Endodermal cell (in vitro differentiated cells): ENCODE data around the gene TRPV4. TPM values are rescaled to one million over a fixed set of nuclear protein-coding genes. Genes with fewer than 3 reads are reported as not detected.

Source experiments
- DNase-seq: peaks from one replicate; pipeline ENCODE4 v3.0.0-alpha.2; 2017
- H3K27ac ChIP-seq: 2 replicates; pipeline ENCODE4 v1.5.1; 2013; ENCODE audit warnings: mild to moderate bottlenecking, low read depth, low read length, moderate library complexity
- H3K27me3 ChIP-seq: 2 replicates; pipeline ENCODE4 v1.6.1; 2013; ENCODE audit warnings: mild to moderate bottlenecking, low read length, moderate library complexity; ENCODE audit not compliant: insufficient read depth, control insufficient read depth, poor library complexity, severe bottlenecking
- H3K36me3 ChIP-seq: 2 replicates; pipeline ENCODE4 v1.7.0; 2013; ENCODE audit warnings: mild to moderate bottlenecking, low read length, moderate library complexity; ENCODE audit not compliant: control insufficient read depth, insufficient read depth
- H3K4me1 ChIP-seq: one replicate; pipeline ENCODE4 v1.7.0; 2013; ENCODE audit warnings: low read length; ENCODE audit not compliant: control insufficient read depth, insufficient read depth
- H3K4me3 ChIP-seq: 2 replicates; pipeline ENCODE4 v1.5.1; 2013; ENCODE audit warnings: mild to moderate bottlenecking, low read length, moderate library complexity
- H3K9ac ChIP-seq: 2 replicates; pipeline ENCODE4 v1.6.1; 2013; ENCODE audit warnings: mild to moderate bottlenecking, low read length, moderate library complexity; ENCODE audit not compliant: poor library complexity, severe bottlenecking; ENCODE audit errors: extremely low read depth
- H3K9me3 ChIP-seq: 2 replicates; pipeline ENCODE4 v1.6.1; 2013; ENCODE audit warnings: mild to moderate bottlenecking, low read length, moderate library complexity; ENCODE audit not compliant: control insufficient read depth
- H3K27ac Mint-ChIP-seq: 2 replicates; pipeline ENCODE4 v1.8.0; 2020; ENCODE audit warnings: mixed read lengths
- H3K27me3 Mint-ChIP-seq: 2 replicates; pipeline ENCODE4 v1.8.0; 2021; ENCODE audit warnings: mild to moderate bottlenecking, mixed read lengths; ENCODE audit not compliant: insufficient read depth
- H3K36me3 Mint-ChIP-seq: 2 replicates; pipeline ENCODE4 v1.8.0; 2020; ENCODE audit warnings: low read depth, mixed read lengths
- H3K4me1 Mint-ChIP-seq: 2 replicates; pipeline ENCODE4 v1.8.0; 2020; ENCODE audit warnings: mixed read lengths
- H3K4me3 Mint-ChIP-seq: 2 replicates; pipeline ENCODE4 v1.8.0; 2020; ENCODE audit warnings: mild to moderate bottlenecking, moderate library complexity, mixed read lengths
- H3K9me3 Mint-ChIP-seq: 2 replicates; pipeline ENCODE4 v1.8.0; 2020; ENCODE audit warnings: mild to moderate bottlenecking, mixed read lengths
- CTCF ChIP-seq: fragments of 200-600 bp; sonication (generic); conservative IDR thresholded peaks from 2 replicates; pipeline ENCODE4 v1.5.0; 2021; ENCODE audit warnings: antibody characterized with exemption, mild to moderate bottlenecking
- WGBS, 2 experiments: methylation state at CpG; one replicate each; pipeline versions ENCODE4 v1.1.5 to v1.1.7; 2013; ENCODE audit warnings: missing lambda C conversion rate in 2 of 2, mixed read lengths in 1 of 2; ENCODE audit not compliant: insufficient coverage in 1 of 2, insufficient read length in 1 of 2; 5-methylcytosine and 5-hydroxymethylcytosine counted together
- total RNA-seq, 2 donors: library from RNA; stranded (reverse); fragmentation: NEBNext Ultra II Directional in 1 of 2; extraction: Animal tissue kit (Norgen Biotek cat#: 25700) in 1 of 2; gene quantifications; 2 replicates in 1 of 2; 3 replicates in 1 of 2; pipeline ENCODE4 v1.2.1, GENCODE V29; 2021

Gene TRPV4
- total RNA-seq, 2 donors from 2014 or later: 14.0 to 14.2 TPM

GRCh38 chr12:109830267-109830666 lies 2.9 kb downstream of the TRPV4 start:
- Mint-ChIP-seq H3K9me3 (no peaks in the 10 kb centered on the region), H3K4me3 (no peak overlapping the region), H3K36me3 (peaks cover 3% of the 10 kb centered on the region), H3K4me1 (peaks cover 12% of the 10 kb centered on the region), H3K27me3 (no peaks in the 10 kb centered on the region), H3K27ac (no peak overlapping the region)
- Histone ChIP-seq H3K9ac (no peak overlapping the region), H3K27me3 (no peaks in the 10 kb centered on the region), H3K4me3 (no peak overlapping the region), H3K4me1 (no peaks in the 10 kb centered on the region), H3K27ac (no peak overlapping the region), H3K36me3 (no peaks in the 10 kb centered on the region), H3K9me3 (no peaks in the 10 kb centered on the region)
- 86 to 96% methylated on average over 1 to 2 of the region's 2 CpGs for WGBS, 2 experiments
- TF ChIP-seq CTCF: no peak
- DNase-seq: no peak

- peaks cover 9% of the 10 kb centered on the region for H3K4me1 Mint-ChIP-seq
- H3K27ac ChIP-seq: no peak overlapping the region
- H3K4me1 ChIP-seq: no peaks in the 10 kb centered on the region
- WGBS, 2 experiments: 85 to 88% methylated on average over 10 of the region's 10 CpGs
- no peaks in the 10 kb centered on the region for H3K27me3 ChIP-seq
- no peak for TF ChIP-seq CTCF
- H3K36me3 Mint-ChIP-seq: peaks cover 3% of the 10 kb centered on the region
- H3K4me3 Mint-ChIP-seq: no peak overlapping the region
- H3K9me3 Mint-ChIP-seq: no peaks in the 10 kb centered on the region
- no peaks in the 10 kb centered on the region for H3K9me3 ChIP-seq
- DNase-seq: no peak
- no peaks in the 10 kb centered on the region for H3K36me3 ChIP-seq
- no peak overlapping the region for H3K4me3 ChIP-seq
- no peaks in the 10 kb centered on the region for H3K27me3 Mint-ChIP-seq
- H3K27ac Mint-ChIP-seq: no peak overlapping the region
- no peak overlapping the region for H3K9ac ChIP-seq
Measured at GRCh38 chr12:109829667-109830066, 3.5 kb downstream of the TRPV4 start.

- H3K27me3 ChIP-seq: no peaks in the 10 kb centered on the region
- Mint-ChIP-seq H3K27me3 (no peaks in the 10 kb centered on the region), H3K9me3 (no peaks in the 10 kb centered on the region), H3K36me3 (peaks cover 3% of the 10 kb centered on the region), H3K4me3 (no peak overlapping the region), H3K4me1 (peaks cover 9% of the 10 kb centered on the region), H3K27ac (no peak overlapping the region)
- DNase-seq: no peak
- no peak overlapping the region for H3K4me3 ChIP-seq
- no peak overlapping the region for H3K9ac ChIP-seq
- no peaks in the 10 kb centered on the region for H3K36me3 ChIP-seq
- WGBS, 2 experiments: 85 to 89% methylated on average over 2 to 3 of the region's 3 CpGs
- no peak for TF ChIP-seq CTCF
- no peak overlapping the region for H3K27ac ChIP-seq
- H3K4me1 ChIP-seq: no peaks in the 10 kb centered on the region
- H3K9me3 ChIP-seq: no peaks in the 10 kb centered on the region
Measured at GRCh38 chr12:109828754-109829511, 4.3 kb downstream of the TRPV4 start.
